EL (cell line): ENCODE data around the gene DPH7.
"Not testable (repeated sequence)": the region's sequence is repeated elsewhere in the genome, so short reads cannot be mapped to it uniquely, and the experiment has no call there.

ENCODE experiments used
- DNase-seq: peaks from one replicate; pipeline ENCODE4 v3.0.0-alpha.2; 2016

The DPH7 gene

GRCh38 chr9:137516144-137516917 lies 62.4 kb downstream of the DPH7 start:
- no peak for DNase-seq

DNA sequence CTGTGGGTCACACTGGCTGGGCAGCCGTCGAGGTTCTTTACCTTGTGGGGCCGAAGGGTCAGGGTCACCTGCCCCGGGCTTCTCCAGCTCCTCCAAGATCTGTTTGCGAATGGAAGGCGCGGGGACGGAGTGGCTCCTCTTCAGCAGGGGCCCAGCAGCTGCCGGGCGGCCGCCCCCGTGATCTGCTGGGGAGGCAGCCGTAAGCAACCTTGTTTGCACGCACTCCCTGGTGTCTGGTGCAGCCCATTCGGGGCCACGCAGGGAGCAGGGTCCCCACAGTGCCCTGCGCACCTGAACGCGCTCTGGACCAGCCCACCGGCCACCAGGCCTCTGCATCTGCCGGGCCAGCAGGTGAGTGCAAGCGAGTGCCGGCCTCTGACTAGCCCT lies 63.4 kb downstream of the DPH7 start:
- no peak for DNase-seq

DNA sequence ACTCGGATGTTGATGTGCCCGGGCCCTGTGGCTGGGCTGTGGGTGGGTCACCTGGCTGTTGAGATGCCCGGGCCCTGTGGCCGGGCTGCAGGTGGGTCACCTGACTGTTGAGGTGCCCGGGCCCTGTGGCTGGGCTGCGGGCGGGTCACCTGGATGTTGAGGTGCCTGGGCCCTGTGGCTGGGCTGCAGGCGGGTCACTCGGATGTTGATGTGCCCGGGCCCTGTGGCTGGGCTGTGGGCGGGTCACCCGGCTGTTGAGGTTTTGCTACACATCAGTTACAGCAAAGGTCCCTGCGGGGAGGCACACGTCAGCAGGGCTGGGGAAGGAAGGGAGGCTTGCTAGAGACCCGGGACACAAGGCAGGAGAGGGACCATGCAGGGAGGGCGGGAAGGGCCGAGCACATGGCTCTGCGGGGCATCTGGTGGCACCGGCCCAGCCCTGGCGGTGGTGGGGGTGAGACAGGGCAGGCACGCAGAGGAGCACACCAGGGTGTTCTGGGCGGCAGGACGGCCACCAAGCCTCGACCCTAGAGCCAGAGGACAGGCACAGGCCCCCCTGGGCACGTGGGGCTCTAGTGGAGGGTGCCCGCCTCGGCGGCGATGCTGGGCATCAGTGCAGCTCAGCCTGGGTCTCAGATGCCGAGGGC lies 63.9 kb downstream of the DPH7 start:
- no peak for DNase-seq

DNA sequence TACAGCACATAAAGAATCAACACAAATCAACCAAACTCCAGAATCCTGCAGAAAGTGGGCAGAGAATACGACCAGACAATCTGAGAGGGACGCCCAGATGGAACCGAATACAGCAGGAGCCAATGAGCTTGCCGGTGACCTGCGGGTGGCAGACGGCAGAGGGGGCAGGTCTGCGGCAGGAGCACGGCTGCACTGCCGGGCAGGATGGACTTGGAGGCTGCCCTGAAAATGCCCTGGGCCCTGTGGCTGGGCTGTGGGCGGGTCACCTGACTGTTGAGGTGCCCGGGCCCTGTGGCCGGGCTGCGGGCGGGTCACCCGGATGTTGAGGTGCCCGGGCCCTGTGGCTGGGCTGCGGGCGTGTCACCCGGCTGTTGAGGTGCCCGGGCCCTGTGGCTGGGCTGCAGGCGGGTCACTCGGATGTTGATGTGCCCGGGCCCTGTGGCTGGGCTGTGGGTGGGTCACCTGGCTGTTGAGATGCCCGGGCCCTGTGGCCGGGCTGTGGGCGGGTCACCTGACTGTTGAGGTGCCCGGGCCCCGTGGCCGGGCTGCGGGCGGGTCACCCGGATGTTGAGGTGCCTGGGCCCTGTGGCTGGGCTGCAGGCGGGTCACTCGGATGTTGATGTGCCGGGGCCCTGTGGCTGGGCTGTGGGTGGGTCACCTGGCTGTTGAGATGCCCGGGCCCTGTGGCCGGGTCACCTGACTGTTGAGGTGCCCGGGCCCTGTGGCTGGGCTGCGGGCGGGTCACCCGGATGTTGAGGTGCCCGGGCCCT lies 64.7 kb downstream of the DPH7 start:
- DNase-seq: not testable (repeated sequence)

DNA sequence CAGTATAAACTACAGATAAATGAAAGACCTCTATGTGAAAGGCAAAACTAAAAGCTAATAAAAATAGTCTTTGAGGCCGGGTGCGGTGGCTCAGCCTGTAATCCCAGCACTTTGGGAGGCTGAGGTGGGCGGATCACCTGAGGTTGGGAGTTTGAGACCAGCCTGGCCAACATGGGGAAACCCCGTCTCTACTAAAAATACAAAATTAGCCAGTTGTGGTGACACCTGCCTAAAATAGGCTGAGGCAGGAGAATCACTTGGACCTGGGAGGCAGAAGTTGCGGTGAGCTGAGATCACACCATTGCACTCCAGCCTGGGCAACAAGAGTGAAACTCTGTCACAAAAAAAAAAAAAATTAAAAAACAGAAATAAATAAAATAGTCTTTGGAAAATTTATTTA lies 65.6 kb downstream of the DPH7 start:
- not testable (repeated sequence) for DNase-seq

DNA sequence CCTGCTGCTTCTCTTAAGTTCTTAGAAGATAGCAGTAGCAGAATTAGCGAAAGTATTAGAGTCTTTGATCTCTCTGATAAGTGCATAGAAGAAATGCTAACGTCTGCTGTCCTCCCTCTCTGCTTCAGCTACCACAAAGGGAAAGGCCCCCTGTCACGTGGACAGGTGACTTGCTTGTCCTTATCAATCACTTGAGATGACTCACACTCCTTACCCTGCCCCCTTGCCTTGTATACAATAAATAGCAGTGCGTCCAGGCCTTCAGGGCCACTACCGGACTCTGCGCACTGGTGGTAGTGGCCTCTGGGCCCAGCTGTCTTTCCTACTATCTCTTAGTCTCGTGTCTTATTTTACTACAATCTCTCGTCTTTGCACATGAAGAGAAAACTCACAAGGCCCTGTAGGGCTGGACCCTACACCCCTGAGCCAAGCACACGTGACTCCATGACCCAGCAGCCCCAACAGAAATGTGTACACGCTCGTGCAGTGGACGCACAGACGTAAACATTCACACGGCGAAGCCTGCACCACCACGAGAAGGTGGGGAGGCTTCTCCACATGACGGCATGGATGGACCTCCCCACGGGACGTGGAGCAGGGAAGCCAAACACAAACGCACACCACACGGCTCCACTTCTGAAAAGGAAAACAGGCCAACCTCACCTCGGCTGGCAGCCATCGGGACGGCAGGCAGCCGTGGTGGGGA lies 66.8 kb downstream of the DPH7 start:
- no peak for DNase-seq

DNA sequence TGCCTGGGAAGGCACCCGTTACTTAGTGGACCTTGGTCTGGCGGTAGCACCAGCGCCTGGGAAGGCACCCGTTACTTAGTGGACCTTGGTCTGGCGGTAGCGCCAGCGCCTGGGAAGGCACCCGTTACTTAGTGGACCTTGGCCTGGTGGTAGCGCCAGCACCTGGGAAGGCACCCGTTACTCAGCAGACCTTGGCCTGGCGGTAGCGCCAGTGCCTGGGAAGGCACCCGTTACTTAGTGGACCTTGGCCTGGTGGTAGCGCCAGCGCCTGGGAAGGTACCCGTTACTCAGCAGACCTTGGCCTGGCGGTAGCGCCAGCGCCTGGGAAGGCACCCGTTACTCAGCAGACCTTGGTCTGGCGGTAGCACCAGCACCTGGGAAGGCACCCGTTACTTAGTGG lies 67.6 kb downstream of the DPH7 start:
- DNase-seq: not testable (repeated sequence)

DNA sequence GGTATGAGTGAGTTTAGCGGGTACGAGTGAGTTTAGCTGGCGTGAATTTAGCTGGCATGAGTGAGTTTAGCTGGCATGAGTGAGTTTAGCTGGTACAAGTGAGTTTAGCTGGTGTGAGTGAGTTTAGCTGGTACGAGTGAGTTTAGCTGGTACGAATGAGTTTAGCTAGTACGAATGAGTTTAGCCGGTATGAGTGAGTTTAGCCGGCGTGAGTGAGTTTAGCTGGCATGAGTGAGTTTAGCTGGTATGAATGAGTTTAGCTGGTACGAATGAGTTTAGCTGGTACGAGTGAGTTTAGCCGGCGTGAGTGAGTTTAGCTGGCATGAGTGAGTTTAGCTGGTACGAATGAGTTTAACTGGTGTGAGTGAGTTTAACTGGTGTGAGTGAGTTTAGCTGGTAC lies 69.5 kb downstream of the DPH7 start:
- no peak for DNase-seq

- peak; percentile 80 for DNase-seq
Observed at GRCh38 chr9:137506702-137507171, 72.0 kb downstream of the DPH7 start.

GRCh38 chr9:137506274-137506673 lies 72.5 kb downstream of the DPH7 start:
- DNase-seq: no peak

DNA sequence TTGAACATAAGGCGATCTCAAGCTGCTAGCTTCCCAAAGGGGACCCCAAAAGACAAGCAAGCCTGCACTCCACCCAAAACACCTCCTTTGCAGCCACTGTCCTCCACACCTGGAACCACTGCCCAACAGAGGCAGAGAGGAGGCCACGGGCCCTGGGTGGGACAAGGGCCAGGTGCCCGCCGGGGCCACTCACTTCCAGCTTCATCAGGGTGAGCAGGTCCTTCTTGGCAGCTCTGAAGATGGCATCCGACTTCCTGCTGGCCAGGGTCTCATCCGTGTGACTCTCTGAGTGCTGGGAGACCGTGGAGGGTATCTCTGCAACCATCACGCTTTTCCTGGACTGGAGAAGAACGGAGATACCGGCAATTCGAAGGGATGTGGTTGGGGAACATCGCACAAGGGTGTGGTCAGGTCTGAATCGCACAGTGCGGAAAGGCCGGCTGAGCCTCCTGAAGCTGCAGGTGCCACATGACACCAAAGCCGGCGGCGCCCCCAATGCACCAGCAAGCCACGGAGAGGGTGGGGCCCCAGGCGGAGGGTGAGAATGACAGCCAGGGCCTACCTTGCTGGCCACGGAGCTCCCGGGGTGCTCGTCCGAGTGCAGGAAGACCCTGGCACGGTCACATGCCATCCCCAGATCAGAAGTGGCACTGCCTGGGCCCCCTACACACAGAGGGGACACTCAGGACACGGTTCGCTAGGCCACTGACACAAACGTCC lies 73.1 kb downstream of the DPH7 start:
- no peak for DNase-seq
